ENCODE data around the gene FGF22. TPM values are rescaled to one million over a fixed set of nuclear protein-coding genes. Genes with fewer than 3 reads are reported as not detected.

Gene FGF22
- 0.33 and 0.39 TPM in 2 replicates for total RNA-seq

DNA sequence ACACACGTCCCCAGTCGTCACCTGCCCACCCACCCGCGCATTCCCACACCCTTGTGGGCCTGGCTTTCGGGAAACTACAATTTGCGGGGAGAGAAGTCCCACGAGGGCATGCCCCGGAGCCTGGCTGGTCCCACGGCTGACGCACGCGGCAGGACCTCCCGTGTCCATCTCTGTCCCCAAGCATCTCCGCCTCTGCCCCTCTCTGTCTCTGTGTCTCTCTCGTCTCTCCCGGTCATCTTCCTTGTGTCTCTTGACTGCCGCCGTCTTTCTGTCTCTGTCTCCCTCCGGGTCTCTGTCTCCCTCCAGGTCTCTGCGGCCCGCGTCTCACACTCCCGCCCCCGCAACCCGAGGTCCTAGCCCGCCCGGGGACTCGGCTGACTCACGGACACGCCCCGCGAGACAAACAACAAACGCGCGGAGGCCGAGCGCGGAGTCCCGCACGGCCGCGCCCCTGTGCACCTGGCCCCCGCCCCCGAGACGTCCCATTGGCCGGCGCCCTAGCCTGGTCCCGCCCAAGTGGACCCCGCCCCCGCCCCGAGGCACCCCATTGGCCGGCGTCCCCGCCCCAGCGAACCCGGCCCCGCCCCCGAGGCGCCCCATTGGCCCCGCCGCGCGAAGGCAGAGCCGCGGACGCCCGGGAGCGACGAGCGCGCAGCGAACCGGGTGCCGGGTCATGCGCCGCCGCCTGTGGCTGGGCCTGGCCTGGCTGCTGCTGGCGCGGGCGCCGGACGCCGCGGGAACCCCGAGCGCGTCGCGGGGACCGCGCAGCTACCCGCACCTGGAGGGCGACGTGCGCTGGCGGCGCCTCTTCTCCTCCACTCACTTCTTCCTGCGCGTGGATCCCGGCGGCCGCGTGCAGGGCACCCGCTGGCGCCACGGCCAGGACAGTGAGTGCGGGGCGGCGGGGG, at the start of gene FGF22:
Gene FGF22, plus strand, starts transcription at position 627 of the 908 bp plus-strand sequence. Its CDS starts 47 bp downstream, at position 674.

DNA sequence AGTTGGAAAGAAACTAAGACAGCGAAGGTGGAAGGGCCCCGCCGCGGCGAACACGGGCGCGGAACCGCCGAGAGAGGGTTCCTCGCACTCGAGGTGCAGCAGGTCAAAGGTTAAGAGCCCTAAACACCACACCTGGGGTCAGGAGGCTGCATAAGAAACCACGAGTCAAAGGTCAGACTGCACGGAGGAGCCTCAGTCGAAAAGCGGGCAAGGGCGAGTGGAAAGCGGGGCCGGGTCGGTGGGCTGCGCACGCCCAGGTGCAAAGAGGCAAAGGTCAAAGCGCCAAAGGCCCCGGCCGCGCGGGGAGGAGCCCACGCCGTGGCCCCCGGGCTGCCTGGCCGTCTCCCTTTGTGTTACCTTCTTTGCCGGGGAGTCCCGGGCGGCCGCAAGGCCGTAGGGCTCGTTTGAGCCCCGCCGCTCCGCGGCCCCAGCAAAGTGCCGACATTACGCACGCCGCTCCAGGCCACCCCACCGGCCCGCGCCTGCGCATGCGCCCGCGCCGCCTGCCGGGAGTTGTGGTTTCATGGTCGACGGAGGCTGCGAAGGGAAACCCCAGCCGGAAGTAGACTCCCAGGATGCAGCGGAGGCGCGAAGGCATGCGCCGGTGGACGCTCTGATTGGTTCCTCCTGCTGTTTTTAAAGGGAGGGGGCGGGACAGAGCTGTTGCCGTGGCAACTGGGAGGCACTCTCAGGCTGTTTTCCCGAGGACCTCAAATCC, 6.5 kb upstream of the FGF22 start, which contains the start of gene POLRMT:
Gene POLRMT, minus strand, starts transcription at position 470 of the 718 bp plus-strand sequence. Its CDS starts 25 bp downstream, at position 445.

DNA sequence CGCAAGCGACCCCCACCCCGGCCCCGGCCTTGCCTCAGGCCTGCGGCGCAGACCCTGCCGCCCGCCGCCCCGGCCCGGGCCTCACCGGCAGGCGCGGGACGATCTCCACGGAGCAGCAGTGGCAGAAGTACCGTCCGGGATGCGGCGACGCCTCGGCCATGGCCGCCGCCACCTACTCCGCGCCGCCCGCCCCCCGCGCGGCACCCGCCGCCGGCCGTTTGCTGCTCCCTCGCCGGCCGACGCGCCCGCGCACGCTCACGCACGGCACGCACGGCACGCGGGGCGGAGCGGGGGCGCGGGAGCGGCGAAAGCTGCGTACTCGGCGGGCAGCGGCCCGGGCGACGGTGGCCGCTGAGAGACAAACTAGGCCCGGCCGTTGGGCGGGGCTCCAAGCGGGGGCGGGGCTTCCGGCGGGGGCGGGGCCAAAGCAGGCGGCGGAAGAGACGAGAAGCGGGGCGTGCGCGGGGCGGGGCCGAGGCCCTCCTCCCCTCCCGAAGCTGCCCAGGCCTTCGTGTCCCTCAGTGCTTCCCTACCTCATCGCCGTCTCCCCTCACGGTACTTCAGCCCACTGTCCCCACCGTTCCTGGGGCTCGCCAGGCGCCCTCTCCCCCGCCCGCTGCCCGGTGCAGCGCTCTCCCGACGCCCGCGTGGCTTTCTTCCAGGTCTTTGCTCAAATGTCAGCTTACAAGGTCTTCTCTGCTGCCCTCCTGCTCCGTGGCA, 23.4 kb downstream of the FGF22 start, which contains the start of gene RNF126:
Gene RNF126, minus strand, starts transcription at position 253 of the 720 bp plus-strand sequence. Its CDS starts 93 bp downstream, at position 160.

DNA sequence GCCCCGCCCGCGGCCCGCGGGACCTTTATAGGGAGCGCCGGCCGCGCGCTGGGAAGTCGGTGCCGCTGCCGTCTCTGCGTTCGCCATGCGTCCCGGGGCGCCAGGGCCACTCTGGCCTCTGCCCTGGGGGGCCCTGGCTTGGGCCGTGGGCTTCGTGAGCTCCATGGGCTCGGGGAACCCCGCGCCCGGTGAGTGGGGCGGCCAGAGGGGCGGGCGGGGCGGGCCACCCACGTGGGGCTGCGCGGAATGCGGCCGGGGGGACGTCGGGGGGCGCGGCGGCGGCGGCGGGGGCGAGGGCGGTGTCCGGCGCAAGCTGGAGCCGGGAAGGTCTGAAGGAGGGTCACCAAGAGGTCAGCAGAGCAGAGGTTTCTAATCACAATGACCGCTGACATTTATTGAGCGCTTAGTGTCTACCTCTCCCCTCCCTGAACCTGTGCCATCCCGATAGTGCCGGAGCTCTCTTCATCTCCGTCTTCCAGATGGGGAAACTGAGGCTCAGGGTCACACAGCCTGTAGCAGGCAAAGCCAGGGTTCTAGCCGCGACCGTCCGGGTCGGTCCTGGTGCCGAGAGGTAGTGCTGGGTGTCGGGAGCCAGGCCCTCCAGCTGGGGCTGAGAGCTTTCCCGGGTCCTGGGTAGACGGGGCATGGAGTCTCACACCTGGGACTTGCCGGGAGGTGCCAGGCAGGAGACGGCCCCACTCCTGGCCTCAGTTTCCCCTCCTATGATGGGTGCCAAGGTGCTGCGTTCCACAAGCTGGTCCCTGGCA, 36.8 kb downstream of the FGF22 start, which contains the start of gene FSTL3:
Gene FSTL3, plus strand, starts transcription at position 54 of the 767 bp plus-strand sequence. Its CDS starts 32 bp downstream, at position 86.

Other genes with a start within 250 kb of the FGF22 start
- gene C2CD4C, start 230.7 kb upstream of the FGF22 start, total RNA-seq: under 0.01 TPM in 2 replicates
- gene SHC2, start 178.8 kb upstream of the FGF22 start, total RNA-seq: not detected in 2 replicates
- 0.11 and 0.79 TPM in 2 replicates for gene MADCAM1, start 143.4 kb upstream of the FGF22 start, total RNA-seq
- 50.3 and 77.6 TPM in 2 replicates for gene TPGS1, start 132.4 kb upstream of the FGF22 start, total RNA-seq
- 71.8 and 75.5 TPM in 2 replicates for gene CDC34, start 108.1 kb upstream of the FGF22 start, total RNA-seq
- gene GZMM, start 95.8 kb upstream of the FGF22 start, total RNA-seq: not detected in 2 replicates
- gene BSG, start 67.3 kb upstream of the FGF22 start, total RNA-seq: 235 and 281 TPM in 2 replicates
- gene HCN2, start 50.0 kb upstream of the FGF22 start, total RNA-seq: 0.33 and 0.39 TPM in 2 replicates
- gene POLRMT, start 6.3 kb upstream of the FGF22 start, total RNA-seq: 20.0 and 23.4 TPM in 2 replicates
- gene RNF126, start 23.3 kb downstream of the FGF22 start, total RNA-seq: 34.9 and 59.5 TPM in 2 replicates
- gene FSTL3, start 36.5 kb downstream of the FGF22 start, total RNA-seq: 221 and 628 TPM in 2 replicates
- gene PRSS57, start 55.6 kb downstream of the FGF22 start, total RNA-seq: not detected in 2 replicates
- 0.11 and 1.2 TPM in 2 replicates for gene PALM, start 69.1 kb downstream of the FGF22 start, total RNA-seq
- 11.0 and 58.5 TPM in 2 replicates for gene MISP, start 111.2 kb downstream of the FGF22 start, total RNA-seq
- gene PTBP1, start 157.6 kb downstream of the FGF22 start, total RNA-seq: 106 and 194 TPM in 2 replicates
- gene PLPPR3, start 182.1 kb downstream of the FGF22 start, total RNA-seq: under 0.01 TPM in 1 of 2 replicates, not detected in the other
- not detected in 2 replicates for gene AZU1, start 188.0 kb downstream of the FGF22 start, total RNA-seq
- not detected in 2 replicates for gene PRTN3, start 201.1 kb downstream of the FGF22 start, total RNA-seq
- gene ELANE, start 212.4 kb downstream of the FGF22 start, total RNA-seq: not detected in 2 replicates
- 1.3 and 1.6 TPM in 2 replicates for gene CFD, start 219.8 kb downstream of the FGF22 start, total RNA-seq